Measurements from ENCODE around the gene KASH5.
"Not testable (repeated sequence)": the region's sequence is repeated elsewhere in the genome, so short reads cannot be mapped to it uniquely, and the experiment has no call there.

The KASH5 gene

DNA sequence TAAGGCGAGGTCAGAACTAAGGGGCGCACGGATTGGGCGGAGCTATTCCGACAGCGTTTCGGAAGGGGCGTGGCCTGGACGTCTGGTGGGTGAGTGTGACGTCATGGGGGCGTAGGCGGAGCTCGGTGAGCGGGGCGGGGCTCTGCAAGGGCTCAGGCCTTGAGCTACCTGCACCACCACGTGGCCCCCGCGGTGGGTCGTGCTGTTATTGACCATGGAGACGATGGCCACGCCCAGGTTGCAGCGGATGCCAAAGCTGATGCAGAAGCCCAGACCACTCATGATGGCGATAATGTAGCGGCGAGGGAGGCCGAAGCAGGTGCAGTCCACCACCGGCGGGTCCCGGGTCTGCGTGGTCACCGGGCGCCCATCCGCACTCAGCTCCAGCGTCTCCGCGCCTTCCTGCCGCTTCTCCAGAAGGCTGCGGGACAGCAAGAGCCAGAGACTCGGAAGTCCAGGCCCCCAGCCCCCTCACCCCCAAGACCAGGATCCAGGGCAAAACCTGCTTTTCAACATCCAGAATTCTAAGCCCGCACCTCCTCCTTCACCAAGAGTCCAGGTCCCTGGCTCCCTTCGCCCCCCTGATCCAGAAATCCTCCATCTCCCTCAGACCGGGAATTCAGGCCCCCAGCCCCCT, 48.5 kb downstream of the KASH5 start:
- DNase-seq (ENCODE audit: low read depth in 2 of 2) = no peak

DNA sequence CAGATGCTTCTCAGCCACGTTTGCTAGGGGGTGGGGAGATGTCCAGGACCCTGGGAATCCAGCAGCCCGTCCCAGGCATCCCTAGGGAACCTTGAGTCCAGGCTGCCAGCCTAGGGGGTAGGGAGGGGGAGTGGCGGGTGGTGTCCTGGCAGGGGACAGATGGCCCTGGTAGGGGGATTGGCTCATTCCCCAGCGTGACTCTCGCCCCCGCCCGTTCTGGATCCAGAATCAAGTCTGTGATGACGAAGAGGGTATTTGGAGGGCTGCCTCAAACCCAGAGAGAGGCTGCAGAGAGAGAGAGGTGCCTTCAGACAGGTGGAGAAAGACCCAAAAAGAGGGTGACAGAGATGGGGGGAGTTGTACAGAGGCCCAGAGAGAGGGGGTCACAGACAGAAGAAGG, 49.2 kb downstream of the KASH5 start:
- no peak for DNase-seq (ENCODE audit: low read depth in 2 of 2)

- DNase-seq (ENCODE audit: low read depth in 2 of 2) = no peak
Measured at GRCh38 chr19:49438261-49438660, 50.2 kb downstream of the KASH5 start.

GRCh38 chr19:49439836-49440235, 51.8 kb downstream of the KASH5 start:
- DNase-seq (ENCODE audit: low read depth in 2 of 2) = no peak

GRCh38 chr19:49440439-49441209, 52.6 kb downstream of the KASH5 start:
- no peak for DNase-seq (ENCODE audit: low read depth in 2 of 2)

GRCh38 chr19:49441210-49441959, 53.3 kb downstream of the KASH5 start, which contains the start of gene SLC17A7:
TSS of gene SLC17A7 (minus strand) at chr19:49441527. CDS start at chr19:49441379, 148 bp downstream.
- DNase-seq (ENCODE audit: low read depth in 2 of 2) = no peak

DNA sequence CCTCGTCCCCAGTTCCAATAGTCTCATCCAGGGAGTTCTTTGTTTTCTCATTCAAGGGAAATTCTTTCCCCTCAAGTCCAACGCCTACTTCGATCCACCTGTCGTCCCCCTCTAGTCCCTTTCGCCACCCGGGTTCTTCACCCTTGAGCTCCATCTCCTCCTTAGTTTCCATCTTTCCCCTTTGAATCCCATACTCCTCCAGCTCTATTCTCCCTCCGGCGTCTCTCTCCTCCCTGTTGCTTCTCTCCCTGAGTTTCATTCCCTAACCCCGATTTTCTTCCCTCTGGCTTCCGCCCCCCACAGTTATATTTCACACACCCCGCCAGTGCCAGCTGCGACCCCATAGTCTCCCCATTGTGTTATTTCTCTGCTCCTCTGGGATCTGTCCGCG, 53.9 kb downstream of the KASH5 start:
- no peak for DNase-seq (ENCODE audit: low read depth in 2 of 2)

DNA sequence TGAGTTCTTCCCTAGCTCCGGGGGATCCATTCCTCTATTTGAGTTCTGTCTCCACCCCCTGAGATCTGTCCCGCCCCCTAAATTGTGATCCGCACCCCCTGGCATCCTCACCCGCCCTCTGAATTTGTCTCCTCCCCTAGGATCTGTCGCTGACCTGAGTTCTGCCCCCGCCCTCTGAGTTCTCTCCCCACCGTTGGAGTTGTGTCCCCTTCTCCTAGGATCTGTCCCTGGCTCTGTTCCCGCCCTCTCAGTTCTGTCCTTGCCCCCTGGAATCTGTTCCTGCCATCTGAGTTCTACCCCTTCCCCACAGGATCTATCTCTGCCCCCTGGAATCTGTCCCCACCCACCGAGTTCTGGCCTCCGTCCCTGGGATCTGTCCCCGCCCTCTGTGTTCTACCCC, 54.3 kb downstream of the KASH5 start:
- DNase-seq (ENCODE audit: low read depth in 2 of 2) = no peak

DNA sequence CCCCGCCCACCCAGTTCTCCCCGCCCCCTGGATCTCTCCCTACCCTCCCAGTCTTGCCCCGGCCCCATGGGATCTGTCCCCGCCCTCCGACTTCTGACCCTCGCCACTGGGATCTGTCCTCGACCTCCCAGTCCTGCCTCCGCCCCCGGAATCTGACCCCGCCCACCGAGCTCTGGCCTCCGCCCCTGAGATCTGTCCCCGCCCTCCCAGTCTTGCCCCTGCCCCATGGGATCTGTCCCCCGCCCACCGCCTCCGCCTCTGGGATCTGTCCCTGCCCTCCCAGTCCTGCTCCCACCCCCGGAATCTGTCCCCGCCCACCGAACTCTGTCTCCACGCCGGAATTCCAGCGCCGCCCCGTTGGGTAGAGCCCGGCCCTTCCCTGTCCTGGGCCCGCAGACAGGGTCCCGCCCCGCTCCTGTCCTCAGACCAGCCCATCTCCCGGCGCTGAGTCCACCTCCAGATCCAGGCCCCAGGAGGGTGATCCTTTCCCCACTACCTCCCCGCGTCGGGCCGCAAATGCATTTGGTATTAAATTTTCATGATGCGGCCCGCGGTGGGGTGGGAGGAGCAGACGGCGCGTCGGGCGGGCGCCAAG, 54.8 kb downstream of the KASH5 start:
- DNase-seq (ENCODE audit: low read depth in 2 of 2) = no peak

GRCh38 chr19:49443366-49444099, 55.5 kb downstream of the KASH5 start:
- DNase-seq (ENCODE audit: low read depth in 2 of 2) = peak; percentile 84 to 85

DNA sequence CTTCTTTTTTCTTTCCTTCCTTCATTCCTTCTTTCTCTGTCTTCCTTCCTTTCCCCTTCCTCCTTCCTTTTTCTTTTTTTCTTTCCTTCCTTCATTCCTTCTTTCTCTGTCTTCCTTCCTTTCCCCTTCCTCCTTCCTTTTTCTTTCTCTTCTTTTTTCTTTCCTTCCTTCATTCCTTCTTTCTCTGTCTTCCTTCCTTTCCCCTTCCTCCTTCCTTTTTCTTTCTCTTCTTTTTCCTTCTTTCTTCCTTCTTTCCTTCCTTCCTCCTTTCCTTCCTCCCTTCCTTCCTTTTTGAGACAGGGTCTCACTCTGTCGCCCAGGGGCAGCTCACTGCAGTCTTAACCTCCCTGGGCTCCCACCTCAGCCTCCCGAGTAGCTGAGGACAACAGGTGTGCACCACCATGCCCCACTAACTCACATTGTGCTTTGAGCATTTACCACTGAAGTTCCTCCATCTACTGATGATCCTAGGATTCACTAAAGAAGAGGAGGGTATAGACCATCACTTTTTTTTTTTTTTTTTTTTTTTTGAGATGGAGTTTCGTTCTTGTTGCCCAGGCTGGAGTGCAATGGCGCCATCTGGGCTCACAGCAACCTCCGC, 56.2 kb downstream of the KASH5 start:
- not testable (repeated sequence) for DNase-seq (ENCODE audit: low read depth in 2 of 2)

DNA sequence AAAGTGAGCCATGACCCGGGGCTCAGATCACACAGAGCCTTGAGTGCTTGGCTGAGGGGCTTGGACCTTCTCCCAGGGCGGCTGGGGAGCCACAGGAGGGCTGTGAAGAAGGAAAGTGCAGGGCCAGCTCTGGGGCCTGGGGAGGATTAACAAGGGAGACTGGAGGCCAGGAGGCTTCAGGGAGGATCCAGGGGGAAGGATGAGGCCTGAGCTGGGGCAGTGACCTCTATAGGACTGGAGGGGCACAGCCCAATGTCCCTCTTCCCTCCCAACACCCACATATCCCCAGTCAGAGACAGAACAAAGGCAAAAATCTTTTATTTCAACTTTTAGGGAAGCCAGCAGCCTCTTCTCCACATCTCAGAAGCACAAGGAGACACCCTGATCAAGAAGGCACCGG, 57.9 kb downstream of the KASH5 start:
- no peak for DNase-seq (ENCODE audit: low read depth in 2 of 2)

DNA sequence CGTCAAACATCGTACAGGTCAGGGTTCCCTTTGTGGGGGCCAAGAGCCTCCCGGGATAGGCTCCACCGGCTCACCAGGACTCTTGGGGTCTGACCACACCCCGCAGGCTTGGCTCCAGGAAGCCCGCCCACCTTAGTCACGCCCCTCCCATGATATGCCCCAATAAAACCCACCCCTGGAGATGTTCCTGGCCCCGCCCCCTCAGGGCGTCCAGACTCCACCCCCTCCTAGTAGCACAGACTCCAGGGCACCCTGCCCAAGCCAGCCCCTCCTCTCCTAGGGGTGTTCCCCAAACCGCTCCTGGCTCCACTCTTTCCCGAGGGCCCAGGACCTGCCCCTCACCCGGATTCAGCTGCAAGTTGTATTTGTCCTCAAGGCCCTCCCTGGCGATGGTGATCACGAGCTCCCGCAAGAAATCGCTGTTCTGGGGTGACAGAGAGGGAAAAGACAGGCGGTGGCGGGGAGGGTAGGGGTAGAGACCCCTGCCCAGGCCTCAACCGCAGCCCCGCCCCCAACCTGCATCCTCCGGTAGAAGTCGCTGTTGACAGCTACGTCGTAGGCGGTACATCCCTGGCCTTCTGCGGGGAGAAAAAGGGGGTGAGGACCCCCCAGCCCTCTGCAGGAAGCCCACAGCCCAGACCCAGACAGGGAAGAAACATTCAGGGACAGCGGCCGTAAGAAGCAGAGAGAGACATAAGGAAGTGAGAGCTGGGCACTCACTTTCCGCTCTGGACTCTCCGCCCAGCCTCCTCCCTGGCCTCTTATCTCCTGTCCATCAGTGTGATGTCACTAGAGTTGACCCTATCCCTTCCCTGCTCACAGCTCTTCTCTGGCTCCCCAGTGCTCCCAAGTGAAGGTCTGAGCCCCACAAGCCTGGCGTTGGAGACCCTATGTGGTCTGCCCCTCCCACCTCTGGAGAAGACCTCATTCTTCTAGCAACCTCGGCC, 59.7 kb downstream of the KASH5 start:
- DNase-seq (ENCODE audit: low read depth in 2 of 2) = no peak

DNA sequence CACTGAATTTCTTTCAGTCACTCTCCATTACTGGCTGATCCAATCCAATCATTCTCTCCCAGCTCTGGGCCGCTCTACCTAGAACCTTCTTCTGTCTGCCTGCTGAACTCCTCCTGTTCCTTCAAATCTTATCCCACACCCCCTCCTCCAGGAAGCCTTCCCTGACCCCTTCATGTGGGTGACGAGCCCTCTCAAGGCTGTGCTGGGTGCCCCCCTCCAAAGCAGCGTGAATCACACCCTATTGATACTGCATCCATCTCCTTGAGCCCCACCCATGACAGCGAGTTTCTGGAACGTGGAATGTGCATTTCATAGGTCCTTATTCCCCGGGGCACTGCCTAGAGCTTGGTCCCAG, 60.4 kb downstream of the KASH5 start:
- no peak for DNase-seq (ENCODE audit: low read depth in 2 of 2)

DNA sequence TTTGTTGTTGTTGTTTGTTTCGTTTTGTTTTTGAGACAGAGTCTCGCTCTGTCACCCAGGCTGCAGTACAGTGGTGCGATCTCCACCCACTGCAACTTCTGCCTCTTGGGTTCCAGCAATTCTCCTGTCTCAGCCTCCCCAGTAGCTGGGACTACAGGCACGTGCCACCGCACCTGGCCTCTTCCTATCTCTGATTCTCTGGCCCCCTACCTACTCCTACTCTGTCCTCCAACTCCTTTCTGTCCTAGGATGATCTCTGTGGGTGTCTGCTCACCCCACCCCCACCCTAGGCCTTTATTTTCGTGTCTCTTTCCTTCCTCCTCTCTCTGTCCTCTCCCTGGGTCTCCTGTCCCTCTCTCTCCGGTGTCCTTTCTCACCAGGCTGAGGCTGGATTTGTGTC, 62.4 kb downstream of the KASH5 start:
- no peak for DNase-seq (ENCODE audit: low read depth in 2 of 2)

- peak; percentile 86 to 87 for DNase-seq (ENCODE audit: low read depth in 2 of 2)
Measured at GRCh38 chr19:49451430-49452181, 63.6 kb downstream of the KASH5 start, which contains the start of gene PIH1D1. TSS of gene PIH1D1 (minus strand) at chr19:49451814. CDS start at chr19:49451574, 240 bp downstream.

DNA sequence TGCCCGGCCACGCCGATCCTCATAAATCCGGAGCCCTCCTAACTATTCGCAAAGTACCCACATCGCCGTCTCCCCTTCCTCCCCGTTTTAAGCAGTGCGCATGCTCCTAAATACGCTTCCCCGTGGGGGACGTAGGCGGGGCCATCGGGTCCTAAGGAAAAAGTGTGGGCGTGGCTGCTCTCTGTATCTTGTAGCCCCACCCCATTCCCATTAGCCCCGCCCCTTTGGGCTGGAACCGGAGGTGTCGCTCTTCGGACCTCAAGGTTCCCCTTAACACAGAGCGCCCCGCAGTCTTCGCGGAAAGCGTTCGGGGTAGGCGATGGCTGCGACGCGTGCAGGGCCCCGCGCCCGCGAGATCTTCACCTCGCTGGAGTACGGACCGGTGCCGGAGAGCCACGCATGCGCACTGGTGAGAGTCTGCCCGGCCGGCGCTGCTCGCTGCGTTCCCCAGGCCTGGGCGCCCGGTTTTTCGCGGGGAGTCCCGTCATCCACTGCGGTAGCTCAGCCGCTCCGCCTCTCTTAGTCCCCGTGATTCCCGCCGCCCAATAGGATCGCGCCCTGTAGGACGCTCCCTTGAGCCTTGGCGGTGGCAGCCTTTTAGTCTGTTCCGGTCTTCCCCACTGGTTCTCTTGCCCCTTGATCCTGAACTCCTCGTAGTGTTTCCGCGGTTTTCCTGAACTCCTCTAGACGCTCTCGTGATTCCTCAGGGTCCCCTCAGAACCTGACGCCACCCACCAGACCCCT, 65.1 kb downstream of the KASH5 start, which contains the start of gene ALDH16A1:
Gene ALDH16A1 (plus strand): TSS at position 213 of the 744 bp plus-strand sequence. CDS start 107 bp downstream, at position 320.
- DNase-seq (ENCODE audit: low read depth in 2 of 2) = peak; percentile 96

DNA sequence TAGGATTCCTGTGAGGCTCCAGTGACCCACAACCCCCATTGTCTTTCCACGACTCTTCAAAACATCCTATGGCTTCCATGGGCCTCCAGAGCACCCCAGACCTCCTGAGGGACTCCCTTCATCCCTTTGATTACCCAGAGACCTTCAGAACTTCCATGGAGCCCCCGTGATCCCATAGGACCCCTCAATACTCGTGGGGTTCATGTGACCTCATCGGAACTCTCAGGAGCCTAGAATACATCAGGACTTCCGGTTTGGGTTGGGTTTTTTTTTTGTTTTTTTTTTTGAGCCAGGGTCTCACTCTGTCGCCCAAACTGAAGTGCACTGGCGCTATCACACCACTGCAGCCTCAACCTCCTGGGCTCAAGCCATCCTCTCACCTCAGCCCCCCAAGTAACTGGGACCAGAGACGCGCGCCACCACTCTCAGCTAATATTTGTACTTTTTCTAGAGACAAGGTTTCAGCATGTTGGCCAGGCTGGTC, 65.8 kb downstream of the KASH5 start:
- DNase-seq (ENCODE audit: low read depth in 2 of 2) = no peak
